ENCODE measurements around the gene CCNY. TPM values are rescaled to one million over a fixed set of nuclear protein-coding genes. Genes with fewer than 3 reads are reported as not detected.
"Not testable (repeated sequence)": the region's sequence is repeated elsewhere in the genome, so short reads cannot be mapped to it uniquely, and the experiment has no call there.

CCNY gene
- total and polyA plus RNA-seq, 2 of the 4 experiments (the other 2 are of a cell fraction) = 38.0 to 131 TPM

DNA sequence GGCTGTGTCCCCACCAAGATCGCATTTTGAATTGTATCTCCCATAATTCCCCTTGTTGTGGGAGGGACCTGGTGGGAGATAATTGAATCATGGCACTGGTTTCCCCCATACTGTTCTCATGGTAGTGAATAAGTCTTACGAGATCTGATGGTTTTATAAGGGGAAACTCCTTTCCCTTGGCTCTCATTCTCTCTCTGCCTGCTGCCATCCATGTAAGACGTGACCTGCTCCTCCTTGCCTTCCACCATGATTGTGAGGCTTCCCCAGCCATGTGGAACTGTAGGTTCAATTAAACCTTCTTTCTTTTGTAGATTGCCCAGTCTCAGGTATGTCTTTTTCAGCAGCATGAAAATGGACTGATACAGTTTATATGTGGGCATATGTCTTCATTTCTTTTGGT is 201.6 kb downstream of the CCNY start:
- peaks cover 33% of the 10 kb centered on the region for H3K36me3 ChIP-seq (ENCODE audit: control insufficient read depth, insufficient read depth, low read length)
- H3K4me2 ChIP-seq (ENCODE audit: low read depth, low read length); H2BK15ac ChIP-seq (ENCODE audit: low read depth, low read length); H3K9me1 ChIP-seq (ENCODE audit: insufficient read depth, low read length); intact Hi-C loops (cut with micrococcal nuclease); H3K4ac ChIP-seq (ENCODE audit: low read depth, low read length); H4K91ac ChIP-seq (ENCODE audit: insufficient read depth, low read depth, low read length); H4K5ac ChIP-seq (ENCODE audit: low read depth, low read length); CTCF ChIA-PET; H2AK5ac ChIP-seq (ENCODE audit: low read depth, low read length); H3K9me3 ChIP-seq (ENCODE audit: control insufficient read depth, insufficient read depth, low read length); ATAC-seq (ENCODE audit: low read depth); H3K4me3 ChIP-seq (ENCODE audit: insufficient read depth, low read depth, low read length); H3K56ac ChIP-seq (ENCODE audit: extremely low read depth, insufficient read depth, low read length); H3K27me3 ChIP-seq (ENCODE audit: control insufficient read depth, insufficient read depth, low read length); BruUV-seq (replicated peaks); H4K20me1 ChIP-seq (ENCODE audit: insufficient read depth, low read length); H3K9ac ChIP-seq (ENCODE audit: low read depth, low read length); H3K4me1 ChIP-seq (ENCODE audit: control insufficient read depth, insufficient read depth, low read length); dilution Hi-C loops (cut with HindIII; ENCODE audit: low sequenced_read_pairs, unreplicated experiment); DNase-seq; H2BK5ac ChIP-seq (ENCODE audit: low read depth, low read length, poor library complexity, severe bottlenecking); H4K8ac ChIP-seq (ENCODE audit: low read depth in 2 of 2, low read length in 2 of 2); H2BK20ac ChIP-seq (ENCODE audit: low read depth, low read length); H3K14ac ChIP-seq (replicated peaks; ENCODE audit: low read depth, low read length); H2AFZ ChIP-seq (replicated peaks; ENCODE audit: low read length, poor library complexity); H2BK120ac ChIP-seq (ENCODE audit: low read depth, low read length); H3K23ac ChIP-seq (ENCODE audit: low read depth, low read length); in situ Hi-C loops (cut with MboI; ENCODE audit: low sequenced_read_pairs); H2AK9ac ChIP-seq (replicated peaks; ENCODE audit: low read depth, low read length, poor library complexity); H3K18ac ChIP-seq (ENCODE audit: low read depth, low read length); H3K27ac ChIP-seq (ENCODE audit: insufficient read depth, low read length); POLR2A ChIA-PET (ENCODE audit: unreplicated experiment): not testable (repeated sequence)
- no CpG with 5 or more reads among the region's 3 CpGs for WGBS, 2 experiments (ENCODE audit: extremely low coverage in 2 of 2, insufficient read length in 1 of 2)
- peaks cover 11 to 37% of the 10 kb centered on the region in 2 experiments; a peak in 3 of 4 replicates for H3K79me1 ChIP-seq (ENCODE audit: low read depth in 1 of 2, low read length in 2 of 2)
